H1 (cell line): Measurements from ENCODE around the gene DYNC1LI1. TPM values are rescaled to one million over a fixed set of nuclear protein-coding genes. Genes with fewer than 3 reads are reported as not detected.

Experiments
- CTCF ChIA-PET: fragments of 300-600 bp; sonication (Branson Sonifier 250); formaldehyde crosslinking; loops from one replicate; lab custom pipeline; 2021; ENCODE audit not compliant: partially characterized antibody; lab: Charles Lee
- POLR2A ChIA-PET: fragments of 300-600 bp; sonication (Branson Sonifier 250); formaldehyde crosslinking; loops from one replicate; lab custom pipeline; 2021; ENCODE audit warnings: inconsistent platforms; ENCODE audit not compliant: partially characterized antibody; lab: Charles Lee
- DNase-seq, 2 experiments: peaks; one replicate each; pipeline versions ENCODE4 v3.0.0 to v3.0.0-alpha.2; 2010 to 2022; ENCODE audit warnings: low spot score in 2 of 2, low read depth in 1 of 2, mixed read lengths in 1 of 2
- FAIRE-seq: peaks from 2 replicates; lab custom pipeline; 2011; peaks lifted over from hg19 to GRCh38; lab: Jason Lieb, UNC
- H2AFZ ChIP-seq: 2 replicates; pipeline ENCODE4 v1.8.1; 2012; ENCODE audit warnings: low read length, inconsistent platforms
- H2AK5ac ChIP-seq: 2 replicates; pipeline ENCODE4 v1.6.1; 2013; ENCODE audit warnings: low read depth, low read length
- H2BK120ac ChIP-seq: replicated peaks from 2 replicates; pipeline ENCODE3; 2013; ENCODE audit warnings: low read depth, low read length, inconsistent platforms
- H2BK12ac ChIP-seq: 2 replicates; pipeline ENCODE4 v1.6.1; 2013; ENCODE audit warnings: low read depth, low read length
- H2BK15ac ChIP-seq: 2 replicates; pipeline ENCODE4 v1.6.1; 2013; ENCODE audit warnings: low read length
- H2BK20ac ChIP-seq: 2 replicates; pipeline ENCODE4 v1.6.1; 2013; ENCODE audit warnings: low read length
- H2BK5ac ChIP-seq: 2 replicates; pipeline ENCODE4 v1.6.1; 2013; ENCODE audit warnings: low read depth, low read length
- H3K14ac ChIP-seq: 2 replicates; pipeline ENCODE4 v1.6.1; 2013; ENCODE audit warnings: inconsistent platforms; ENCODE audit not compliant: insufficient read length
- H3K18ac ChIP-seq: 2 replicates; pipeline ENCODE4 v1.6.1; 2013; ENCODE audit warnings: low read length; ENCODE audit errors: extremely low read depth
- H3K23ac ChIP-seq: 2 replicates; pipeline ENCODE4 v1.6.1; 2013; ENCODE audit warnings: inconsistent platforms; ENCODE audit not compliant: insufficient read length
- H3K23me2 ChIP-seq: 2 replicates; pipeline ENCODE4 v1.6.1; 2013; ENCODE audit warnings: low read depth, low read length
- H3K27ac ChIP-seq: 2 replicates; pipeline ENCODE4 v1.6.1; 2011; ENCODE audit warnings: low read depth, low read length, inconsistent platforms
- H3K27me3 ChIP-seq, 4 experiments: replicated peaks in 1 of 4; 1 replicate in 1 of 4; 2 replicates in 3 of 4; pipeline versions ENCODE4 v1.6.1 to v1.8.1; 2011 to 2013; ENCODE audit warnings: low read length in 3 of 4, mild to moderate bottlenecking in 3 of 4, inconsistent platforms in 2 of 4, mixed read lengths in 2 of 4, moderate library complexity in 1 of 4; ENCODE audit not compliant: control insufficient read depth in 3 of 4, insufficient read depth in 3 of 4; ENCODE audit errors: extremely low read depth in 1 of 4
- H3K36me3 ChIP-seq, 4 experiments: 2 replicates each; pipeline versions ENCODE4 v1.6.1 to v1.8.1; 2011 to 2013; ENCODE audit warnings: mild to moderate bottlenecking in 4 of 4, low read length in 3 of 4, moderate library complexity in 2 of 4, control low read depth in 1 of 4, inconsistent platforms in 1 of 4; ENCODE audit not compliant: insufficient read depth in 4 of 4, control insufficient read depth in 2 of 4
- H3K4ac ChIP-seq: replicated peaks from 2 replicates; pipeline ENCODE3; 2013; ENCODE audit warnings: low read length, low read depth, mixed read lengths, inconsistent platforms; ENCODE audit not compliant: insufficient read length
- H3K4me1 ChIP-seq, 4 experiments: replicated peaks in 1 of 4; 1 replicate in 1 of 4; 2 replicates in 3 of 4; pipeline versions ENCODE4 v1.6.1 to v1.8.1; 2011 to 2013; ENCODE audit warnings: low read length in 3 of 4, inconsistent platforms in 2 of 4, mixed read lengths in 1 of 4; ENCODE audit not compliant: insufficient read depth in 4 of 4, control insufficient read depth in 3 of 4
- H3K4me2 ChIP-seq, 2 experiments: 2 replicates each; pipeline versions ENCODE4 v1.6.1 to v1.8.1; 2011 to 2013; ENCODE audit warnings: low read depth in 2 of 2, low read length in 2 of 2, control low read depth in 1 of 2, inconsistent platforms in 1 of 2, mild to moderate bottlenecking in 1 of 2; ENCODE audit not compliant: insufficient read depth in 1 of 2
- H3K4me3 ChIP-seq, 4 experiments: fragments of 200-600, 300-600 bp in 1 of 4; sonication (generic), shearing (Covaris generic), sonication (Bioruptor Twin) in 1 of 4; 2 replicates each; pipeline versions ENCODE4 v1.5.1 to v1.8.1; 2011 to 2016; ENCODE audit warnings: low read length in 4 of 4, low read depth in 3 of 4, control low read depth in 2 of 4, inconsistent platforms in 2 of 4, mild to moderate bottlenecking in 2 of 4, mixed read lengths in 1 of 4, moderate library complexity in 1 of 4; ENCODE audit not compliant: insufficient read depth in 2 of 4; ENCODE audit errors: extremely low read depth in 1 of 4
- H3K56ac ChIP-seq: replicated peaks from 2 replicates; pipeline ENCODE3; 2013; ENCODE audit warnings: low read depth, mild to moderate bottlenecking, mixed read lengths, low read length, inconsistent platforms; ENCODE audit not compliant: insufficient read length
- H3K79me1 ChIP-seq: 2 replicates; pipeline ENCODE4 v1.6.1; 2013; ENCODE audit warnings: low read depth, low read length, control low read depth
- H3K79me2 ChIP-seq, 2 experiments: 2 replicates each; pipeline versions ENCODE4 v1.6.1 to v1.8.1; 2012 to 2013; ENCODE audit warnings: low read length in 2 of 2, mild to moderate bottlenecking in 2 of 2, inconsistent platforms in 1 of 2; ENCODE audit not compliant: insufficient read depth in 2 of 2, control insufficient read depth in 1 of 2
- H3K9ac ChIP-seq, 4 experiments: replicated peaks in 1 of 4; 1 replicate in 1 of 4; 2 replicates in 3 of 4; pipeline versions ENCODE4 v1.6.1 to v1.8.1; 2011 to 2013; ENCODE audit warnings: low read depth in 3 of 4, low read length in 3 of 4, control low read depth in 2 of 4, mild to moderate bottlenecking in 2 of 4, moderate library complexity in 2 of 4, inconsistent platforms in 1 of 4; ENCODE audit errors: extremely low read depth in 1 of 4
- H3K9me3 ChIP-seq, 2 experiments: 2 replicates each; pipeline versions ENCODE4 v1.6.1 to v1.8.1; 2012 to 2013; ENCODE audit warnings: mild to moderate bottlenecking in 2 of 2, moderate library complexity in 2 of 2, control low read depth in 1 of 2, inconsistent platforms in 1 of 2, low read depth in 1 of 2, low read length in 1 of 2, mixed read lengths in 1 of 2; ENCODE audit not compliant: insufficient read depth in 2 of 2
- H4K20me1 ChIP-seq, 2 experiments: replicated peaks in 1 of 2; 2 replicates each; pipeline versions ENCODE3 to v1.8.1; 2011 to 2013; ENCODE audit warnings: inconsistent platforms in 2 of 2, low read length in 2 of 2, mild to moderate bottlenecking in 1 of 2; ENCODE audit not compliant: insufficient read depth in 2 of 2, control insufficient read depth in 1 of 2
- H4K5ac ChIP-seq: 2 replicates; pipeline ENCODE4 v1.6.1; 2013; ENCODE audit warnings: low read length, low read depth, mixed read lengths, inconsistent platforms; ENCODE audit not compliant: insufficient read length
- H4K8ac ChIP-seq: 2 replicates; pipeline ENCODE4 v1.8.0; 2013; ENCODE audit warnings: mild to moderate bottlenecking, moderate library complexity, low read length, inconsistent platforms; ENCODE audit not compliant: insufficient read depth; ENCODE audit errors: extremely low read depth
- H4K91ac ChIP-seq: replicated peaks from 2 replicates; pipeline ENCODE3; 2013; ENCODE audit warnings: low read length, mixed read lengths, inconsistent platforms; ENCODE audit not compliant: insufficient read length
- EZH2 ChIP-seq: fragments of 200-600 bp; sonication (generic); IDR thresholded peaks from 2 replicates; pipeline ENCODE4 v1.7.1; 2012; ENCODE audit warnings: low read depth, mild to moderate bottlenecking, moderate library complexity, low read length, inconsistent platforms; ENCODE audit not compliant: severe bottlenecking
- GABPA ChIP-seq: IDR thresholded peaks from 2 replicates; pipeline ENCODE4 v1.6.1; 2011; ENCODE audit warnings: mild to moderate bottlenecking, low read length, moderate library complexity, borderline replicate concordance; ENCODE audit not compliant: insufficient read depth
- HDAC2 ChIP-seq, 2 experiments: fragments of 300-600 bp in 1 of 2; sonication (generic) in 1 of 2; IDR thresholded peaks; 2 replicates each; pipeline ENCODE4 v1.6.1; 2011 to 2012; ENCODE audit warnings: low read depth in 2 of 2, low read length in 2 of 2, mild to moderate bottlenecking in 2 of 2, moderate library complexity in 2 of 2, borderline replicate concordance in 1 of 2, inconsistent platforms in 1 of 2
- JUND ChIP-seq: IDR thresholded peaks from 2 replicates; pipeline ENCODE4 v1.6.1; 2011; ENCODE audit warnings: mild to moderate bottlenecking, improper control_type of control experiment, low read length
- KDM5A ChIP-seq: fragments of 200-600 bp; IDR thresholded peaks from 2 replicates; pipeline ENCODE4 v1.7.1; 2012; ENCODE audit warnings: mild to moderate bottlenecking, low read length, inconsistent platforms, mixed read lengths
- MAX ChIP-seq: IDR thresholded peaks from 2 replicates; pipeline ENCODE4 v1.6.1; 2012; ENCODE audit warnings: inconsistent platforms
- PHF8 ChIP-seq: fragments of 200-600 bp; sonication (generic); conservative IDR thresholded peaks from 2 replicates; pipeline ENCODE4 v1.7.1; 2012; ENCODE audit warnings: low read depth, mild to moderate bottlenecking, inconsistent platforms, low read length, moderate library complexity
- POLR2AphosphoS5 ChIP-seq: IDR thresholded peaks from 2 replicates; pipeline ENCODE4 v1.6.1; 2011; ENCODE audit warnings: low read depth, low read length
- RBBP5 ChIP-seq: IDR thresholded peaks from 2 replicates; pipeline ENCODE4 v1.7.1; 2012; ENCODE audit warnings: low read depth, mild to moderate bottlenecking, inconsistent platforms, low read length, moderate library complexity, borderline replicate concordance
- SIX5 ChIP-seq: IDR thresholded peaks from 2 replicates; pipeline ENCODE4 v1.6.1; 2011; ENCODE audit warnings: mild to moderate bottlenecking, low read depth, low read length
- SP1 ChIP-seq: IDR thresholded peaks from 2 replicates; pipeline ENCODE4 v1.6.1; 2011; ENCODE audit warnings: low read depth, low read length
- SP4 ChIP-seq: IDR thresholded peaks from 2 replicates; pipeline ENCODE4 v1.6.1; 2012; ENCODE audit warnings: low read length, inconsistent platforms
- USF2 ChIP-seq: IDR thresholded peaks from 2 replicates; pipeline ENCODE4 v1.6.1; 2011; ENCODE audit warnings: low read length, improper control_type of control experiment
- WGBS, 2 experiments: shearing (Covaris generic) in 1 of 2; methylation state at CpG; one replicate each; pipeline versions ENCODE4 v1.1.6 to v1.1.7; 2013 to 2015; ENCODE audit warnings: low lambda C conversion rate in 2 of 2, mixed read lengths in 2 of 2, inconsistent platforms in 1 of 2, low coverage in 1 of 2, missing lambda C conversion rate in 1 of 2; ENCODE audit not compliant: insufficient replicate concordance in 2 of 2, insufficient coverage in 1 of 2, insufficient read length in 1 of 2; ENCODE audit errors: extremely low coverage in 1 of 2, missing lambda C conversion rate in 1 of 2; 5-methylcytosine and 5-hydroxymethylcytosine counted together
- polyA plus RNA-seq, 7 experiments: library from polyadenylated mRNA; depleted of rRNA in 3 of 7; stranded (reverse) in 5 of 7; unstranded in 2 of 7; fragments of >200 nt in 5 of 7; fragments of 200-250 nt in 2 of 7; gene quantifications; 1 replicate in 5 of 7; 2 replicates in 1 of 7; 4 replicates in 1 of 7; pipeline versions ENCODE4 v1.2.1 to v1.2.3, GENCODE V29; 2011 to 2013; ENCODE audit warnings: missing spikeins in 2 of 7, mixed read lengths in 2 of 7
- total RNA-seq: library from RNA; stranded (reverse); fragmentation: NEBNext Ultra II Directional; extraction: Animal tissue kit (Norgen Biotek cat#: 25700); gene quantifications from 2 replicates; pipeline ENCODE4 v1.2.1, GENCODE V29; 2021

Gene DYNC1LI1
- total and polyA plus RNA-seq, 2 of the 8 experiments (the other 6 are each of a cell fraction or from before 2014, with no cell fraction given): 13.6 to 45.1 TPM

- Histone ChIP-seq H3K9ac (no peak overlapping the region), H4K8ac (no peak overlapping the region), H2BK20ac (no peak overlapping the region), H2AK5ac (no peak overlapping the region), H3K56ac (no peak overlapping the region), H2BK12ac (no peak overlapping the region), H2BK5ac (no peak overlapping the region), H4K20me1 (peaks cover 0 to 6% of the 10 kb centered on the region in 2 experiments), H3K9me3 (no peaks in the 10 kb centered on the region), H3K27ac (no peak overlapping the region), H2AFZ (no peak overlapping the region), H3K4me1 (peaks cover 0 to 4% (median 0%) of the 10 kb centered on the region in 4 experiments; a peak in 2 of 7 replicates), H3K4ac (no peak overlapping the region), H3K4me2 (no peak overlapping the region), H3K27me3 (no peaks in the 10 kb centered on the region), H4K91ac (no peak overlapping the region), H3K4me3 (no peak overlapping the region), H3K36me3 (peaks cover 0 to 15% (median 3%) of the 10 kb centered on the region in 4 experiments; a peak in 2 of 8 replicates), H2BK15ac (no peak overlapping the region), H3K23me2 (no peaks in the 10 kb centered on the region), H3K79me2 (peaks cover 3 to 98% of the 10 kb centered on the region in 2 experiments; a peak in 3 of 4 replicates), H3K18ac (no peak overlapping the region), H3K14ac (no peak overlapping the region), H4K5ac (no peak overlapping the region), H3K79me1 (peaks cover 15% of the 10 kb centered on the region; the same call in 1 of the 2 replicates), H3K23ac (no peak overlapping the region), H2BK120ac (no peak overlapping the region)
- FAIRE-seq (no peak), DNase-seq (no peak)
- ChIA-PET POLR2A (no interaction called here), CTCF (no interaction called here)
- 100% methylated on average over 1 of the region's 1 CpG; no CpG with 5 or more reads in 1 of the 2 experiments for WGBS, 2 experiments
- TF ChIP-seq SIX5 (no peak), EZH2 (no peak), MAX (no peak), JUND (no peak), PHF8 (no peak), RBBP5 (no peak), GABPA (no peak), USF2 (no peak), POLR2AphosphoS5 (no peak), HDAC2 (IDR thresholded peaks at IDR 0.05; ENCODE audit: borderline replicate concordance in 1 of 2, low read depth in 2 of 2, low read length in 2 of 2) (no peak), KDM5A (no peak), SP1 (no peak), SP4 (no peak)
These were observed 6.5 kb downstream of the DYNC1LI1 start for GRCh38 chr3:32564195-32564594.
